ENCODE data around the gene NKD1.

Gene NKD1

GRCh38 chr16:50634947-50635346 lies 86.8 kb downstream of the NKD1 start:
- DNase-seq = no peak

DNA sequence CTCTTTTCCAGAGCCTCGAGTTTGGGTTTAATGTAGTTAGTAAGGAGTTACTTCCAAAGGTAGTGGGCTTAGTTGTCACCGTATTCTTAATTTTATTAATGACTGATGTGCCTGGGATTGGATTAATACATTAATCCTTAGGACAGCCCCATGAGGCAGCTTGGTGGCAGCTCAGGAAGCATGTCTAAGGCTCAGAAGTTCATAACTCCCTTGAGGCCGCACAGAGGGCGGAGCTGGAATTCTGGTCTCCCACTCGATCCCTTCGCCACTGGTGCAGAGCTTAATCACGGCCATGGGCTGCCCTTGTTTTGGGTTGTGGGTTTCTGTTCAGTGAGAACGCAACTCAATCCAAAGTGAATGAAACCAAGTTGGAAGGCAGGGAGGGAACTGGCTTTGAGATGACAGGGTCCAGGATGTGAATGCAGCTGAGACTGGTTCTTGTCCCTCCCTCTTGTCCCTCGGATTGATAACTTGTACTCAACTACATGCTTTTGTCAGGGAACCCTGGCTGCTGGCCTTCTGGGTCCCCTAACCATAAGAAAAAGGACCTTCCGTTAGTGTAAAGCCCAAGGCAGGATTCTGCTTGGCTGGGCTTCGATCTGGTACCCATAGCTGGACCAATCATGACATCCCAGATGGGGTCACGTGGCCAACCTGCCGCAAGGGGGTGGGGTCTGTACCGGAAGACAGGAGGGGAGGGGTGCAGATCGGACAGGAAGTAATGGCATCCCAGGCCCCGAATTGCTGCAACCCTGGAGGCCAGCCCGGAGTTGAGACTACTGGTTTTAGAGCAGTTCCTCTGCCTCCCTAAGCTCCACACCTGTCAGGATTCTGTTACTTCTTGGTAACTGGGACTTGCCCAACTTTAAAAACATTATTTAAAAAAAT lies 87.6 kb downstream of the NKD1 start:
- DNase-seq = no peak

DNA sequence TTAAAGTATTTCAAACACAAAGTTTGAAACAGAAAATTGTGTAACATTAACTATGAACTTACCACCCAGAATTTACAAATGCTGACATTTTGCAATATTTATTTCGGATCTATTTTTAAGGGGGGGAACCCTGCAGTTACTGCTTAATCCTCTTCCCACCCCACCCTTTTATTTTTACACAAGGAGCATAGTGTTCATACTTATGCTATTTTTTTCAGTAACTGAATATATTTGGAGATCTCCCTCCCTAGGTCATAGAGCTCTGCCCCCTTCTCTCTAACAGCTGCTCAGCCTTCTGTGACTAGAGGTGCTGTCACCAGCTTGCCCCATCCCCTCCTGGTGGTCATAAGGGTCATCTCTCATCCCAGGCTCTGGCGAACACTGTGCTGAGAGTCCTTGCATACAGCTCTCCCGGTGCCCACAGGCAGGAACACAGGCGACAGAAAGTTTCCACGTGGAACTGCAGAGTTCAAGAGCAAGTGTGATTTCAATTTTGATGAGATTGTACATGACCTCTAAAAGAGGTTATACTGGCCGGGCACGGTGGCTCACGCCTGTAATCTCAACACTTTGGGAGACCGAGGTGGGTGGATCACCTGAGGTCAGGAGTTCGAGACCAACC lies 88.7 kb downstream of the NKD1 start:
- DNase-seq = no peak

DNA sequence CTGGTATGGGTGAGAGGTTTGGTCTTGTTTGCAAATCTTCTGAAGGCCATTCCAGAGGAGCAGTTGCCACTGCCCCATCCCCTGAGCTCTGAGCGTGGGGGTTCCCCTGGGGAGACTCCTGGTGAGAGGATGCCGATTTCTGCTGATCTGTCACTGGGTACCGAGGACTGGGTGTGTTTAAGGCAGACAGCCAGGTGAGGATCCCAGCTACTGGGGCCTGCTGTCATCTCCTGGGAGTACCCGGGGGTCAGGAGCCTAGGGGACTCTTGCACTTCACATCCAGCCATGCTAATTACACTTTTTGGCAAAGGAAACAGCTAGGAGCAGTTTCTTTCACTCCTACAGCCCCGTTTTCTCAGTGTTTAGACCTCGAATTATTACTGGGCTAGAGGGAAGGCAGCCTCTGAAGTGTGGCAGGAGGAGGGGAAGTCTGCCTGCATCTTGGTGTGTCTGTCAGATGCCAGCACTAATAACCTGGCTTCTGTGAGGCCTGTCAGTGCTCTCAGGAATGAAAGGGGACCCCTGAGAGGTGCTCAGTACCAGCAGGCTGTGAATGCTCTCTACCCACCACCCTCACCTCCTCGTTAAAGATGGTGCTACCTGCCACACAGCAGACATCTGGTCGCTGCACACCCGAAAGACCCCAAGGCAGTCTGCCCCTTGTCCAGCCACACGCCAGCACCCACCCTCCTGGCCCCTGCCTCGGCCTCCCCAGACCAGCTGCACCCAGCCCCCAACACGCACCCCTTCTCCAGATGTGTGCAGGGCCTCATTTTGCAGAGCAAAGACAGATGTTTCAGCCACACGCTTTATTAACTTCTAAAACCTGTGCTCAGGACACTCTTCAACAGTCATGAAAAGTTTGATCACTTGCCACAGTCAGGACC lies 89.8 kb downstream of the NKD1 start:
- no peak for DNase-seq

GRCh38 chr16:50638816-50639670 lies 90.8 kb downstream of the NKD1 start:
- no peak for DNase-seq

- DNase-seq = no peak
Observed at GRCh38 chr16:50640391-50640790, 92.2 kb downstream of the NKD1 start.

DNA sequence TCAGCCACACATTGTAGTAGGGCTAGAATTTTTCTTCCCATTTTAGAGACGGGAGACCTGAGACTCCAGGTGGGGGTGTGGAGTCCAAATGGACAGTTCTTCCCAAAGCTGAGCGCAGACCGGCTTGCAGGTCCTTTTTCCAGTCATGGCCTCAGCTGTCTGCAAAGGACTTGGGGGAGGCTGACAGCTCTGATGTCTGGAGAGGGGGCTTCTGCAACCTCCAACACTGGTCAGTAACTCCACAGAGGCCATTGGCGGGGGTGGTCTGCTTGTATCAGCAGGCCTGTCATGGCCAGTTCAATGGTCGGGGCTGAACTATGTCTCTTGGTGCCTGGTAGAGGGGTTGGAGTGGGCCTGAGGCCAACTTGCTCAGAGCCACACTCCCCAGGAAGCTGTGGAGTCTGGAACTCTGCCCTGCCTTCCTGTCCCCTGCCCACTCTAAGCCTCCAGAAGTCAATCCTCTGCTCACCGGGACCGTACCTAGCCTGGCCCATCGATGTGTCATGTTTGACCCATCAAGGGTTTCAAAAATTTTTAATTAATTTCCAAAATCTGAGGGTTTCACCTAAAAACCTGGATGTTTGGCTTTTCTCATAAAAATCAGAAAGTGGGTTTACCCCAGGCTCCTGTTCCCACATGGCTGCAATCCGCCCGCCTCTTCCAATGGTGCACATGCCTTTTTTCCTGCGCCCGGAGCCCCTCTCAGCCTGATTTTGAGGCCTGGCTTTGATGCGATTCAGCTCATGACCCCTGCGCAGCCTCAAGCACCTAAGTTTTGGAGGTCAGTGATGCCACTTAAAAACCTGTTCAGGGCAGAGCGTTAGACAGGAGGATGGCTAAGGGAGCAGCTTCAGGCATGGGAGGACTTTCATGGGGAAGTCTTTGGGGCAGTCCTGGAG lies 93.0 kb downstream of the NKD1 start:
- DNase-seq = no peak

DNA sequence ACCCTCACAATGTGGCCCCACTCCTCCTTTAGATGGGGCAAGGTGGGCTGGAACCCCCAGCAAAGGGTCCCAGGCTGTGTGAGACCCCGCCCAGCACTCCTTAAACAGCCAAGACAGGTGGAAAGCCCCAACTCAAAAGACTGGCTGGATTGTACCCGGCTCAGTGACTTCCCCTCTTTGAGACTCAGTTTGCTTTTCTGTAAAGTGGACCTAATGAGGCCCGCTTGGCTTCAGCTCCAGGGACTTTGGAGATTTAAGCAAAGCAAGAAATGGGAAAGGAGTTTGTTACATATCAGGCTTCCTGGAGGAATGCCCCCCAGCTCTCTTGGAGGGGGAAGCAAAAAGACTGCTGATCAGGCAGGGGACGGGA lies 93.6 kb downstream of the NKD1 start:
- DNase-seq = no peak

DNA sequence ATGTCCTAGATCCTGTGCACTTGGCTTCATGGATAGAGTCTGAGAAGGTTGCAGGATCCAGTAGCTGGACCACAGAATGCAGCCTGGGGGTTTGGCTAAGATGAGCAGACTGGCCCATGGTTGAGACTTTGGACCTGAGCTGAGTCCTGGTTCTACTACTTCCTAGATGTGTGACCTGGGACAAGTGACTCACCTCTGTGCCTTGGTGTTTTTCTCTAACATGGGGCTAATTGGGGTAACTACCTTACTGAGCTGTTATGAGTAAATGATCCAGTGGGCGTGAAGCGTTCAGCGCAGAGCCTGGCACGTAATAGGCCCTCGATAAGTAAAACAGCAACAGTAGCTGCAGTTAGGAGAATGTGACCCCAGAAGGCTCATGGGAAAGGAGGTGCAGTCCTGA lies 94.2 kb downstream of the NKD1 start:
- no peak for DNase-seq

- no peak for DNase-seq
Observed at GRCh38 chr16:50643192-50643591, 95.0 kb downstream of the NKD1 start.

GRCh38 chr16:50644245-50644644 lies 96.0 kb downstream of the NKD1 start:
- DNase-seq = no peak

- DNase-seq = no peak
Observed at GRCh38 chr16:50644729-50645128, 96.5 kb downstream of the NKD1 start.

DNA sequence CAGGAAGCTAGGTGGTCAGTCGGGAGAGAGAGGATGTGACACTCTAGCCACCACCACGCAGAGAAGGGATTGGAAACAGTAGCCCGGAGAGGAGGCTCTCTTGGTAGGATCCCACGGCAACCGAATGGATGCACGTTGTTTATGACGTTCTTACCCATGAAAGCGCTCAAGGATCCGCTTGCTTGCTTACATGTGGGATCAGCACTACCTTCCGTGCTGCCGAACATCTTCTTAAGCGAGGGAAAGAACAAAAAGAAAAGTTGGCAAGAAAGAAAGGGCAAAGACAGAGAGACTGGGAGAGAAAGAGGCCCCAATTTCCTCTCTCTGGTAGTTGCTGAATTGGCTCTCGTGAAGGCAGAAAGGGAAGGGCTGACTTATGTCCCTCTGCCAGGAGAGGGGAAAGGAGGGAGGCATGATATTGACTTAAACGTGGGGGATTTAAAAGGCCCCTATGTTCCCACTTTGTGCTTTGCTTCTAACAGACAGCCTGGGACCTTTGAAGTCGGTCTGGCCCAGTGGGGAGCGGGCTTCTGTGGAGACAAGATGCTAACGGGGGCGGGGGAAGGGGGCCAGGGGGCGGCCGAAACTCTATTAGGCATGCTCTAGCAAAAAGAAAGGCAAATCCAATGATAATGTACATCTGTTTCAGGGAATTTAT lies 97.5 kb downstream of the NKD1 start:
- DNase-seq = no peak

GRCh38 chr16:50646345-50646744 lies 98.1 kb downstream of the NKD1 start:
- DNase-seq = no peak

DNA sequence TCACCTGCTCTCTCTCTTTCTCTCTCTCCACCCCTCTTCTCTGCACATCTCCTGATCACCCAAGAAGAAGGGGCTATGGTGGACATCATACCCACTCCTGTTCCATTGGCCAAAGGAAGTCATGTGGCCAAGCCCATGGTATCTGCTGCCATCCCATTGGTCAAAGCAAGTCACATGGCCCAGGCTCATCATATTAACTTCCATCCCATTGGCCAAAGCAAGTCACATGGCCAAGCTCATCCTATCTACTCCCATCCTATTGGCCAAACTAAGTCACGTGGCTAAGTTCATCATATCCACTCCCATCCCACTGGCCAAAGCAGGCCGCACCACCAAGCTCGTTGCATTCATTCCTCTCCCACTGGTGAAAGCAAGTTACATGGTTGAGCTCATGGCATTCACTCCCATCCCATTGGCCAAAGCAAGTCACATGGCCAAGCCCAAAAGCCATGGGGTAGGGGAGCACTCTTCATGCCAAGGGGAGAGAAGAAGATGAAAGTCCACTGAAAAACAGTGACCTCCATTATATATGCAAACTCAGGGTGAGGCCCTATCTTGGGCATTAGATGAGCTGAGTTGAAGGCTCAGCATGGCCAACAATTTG lies 103.7 kb downstream of the NKD1 start:
- DNase-seq = no peak

DNA sequence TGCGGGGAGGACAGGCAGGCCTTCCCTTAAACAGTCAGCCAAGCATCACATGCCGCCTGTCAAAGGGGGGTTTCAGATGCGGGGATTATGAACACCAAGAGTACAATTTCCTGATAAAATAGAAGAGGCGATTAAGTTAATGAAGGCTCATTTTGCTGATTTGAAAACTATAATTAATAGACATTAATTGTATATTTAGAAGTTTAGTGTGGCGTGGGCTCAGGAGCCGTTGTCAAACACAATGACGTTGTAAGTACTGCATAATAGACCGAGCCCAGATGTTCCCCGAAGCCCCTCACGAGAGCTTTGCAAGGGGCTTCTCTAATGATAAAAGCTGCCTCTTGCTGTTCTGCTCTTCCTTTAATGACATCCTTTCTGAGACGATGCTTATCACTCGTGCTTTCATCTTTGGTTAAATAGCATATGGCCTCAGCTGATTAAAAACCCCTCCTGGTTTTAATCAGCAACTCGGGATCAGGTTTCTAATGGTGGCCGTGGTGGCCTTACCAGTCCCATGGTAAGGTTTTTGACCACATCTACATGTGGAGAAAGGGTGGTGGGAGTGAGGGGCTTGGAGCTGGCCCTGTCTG lies 104.7 kb downstream of the NKD1 start:
- DNase-seq = no peak

- no peak for DNase-seq
Observed at GRCh38 chr16:50653633-50654519, 105.7 kb downstream of the NKD1 start.

GRCh38 chr16:50655558-50656055 lies 107.4 kb downstream of the NKD1 start:
- no peak for DNase-seq

DNA sequence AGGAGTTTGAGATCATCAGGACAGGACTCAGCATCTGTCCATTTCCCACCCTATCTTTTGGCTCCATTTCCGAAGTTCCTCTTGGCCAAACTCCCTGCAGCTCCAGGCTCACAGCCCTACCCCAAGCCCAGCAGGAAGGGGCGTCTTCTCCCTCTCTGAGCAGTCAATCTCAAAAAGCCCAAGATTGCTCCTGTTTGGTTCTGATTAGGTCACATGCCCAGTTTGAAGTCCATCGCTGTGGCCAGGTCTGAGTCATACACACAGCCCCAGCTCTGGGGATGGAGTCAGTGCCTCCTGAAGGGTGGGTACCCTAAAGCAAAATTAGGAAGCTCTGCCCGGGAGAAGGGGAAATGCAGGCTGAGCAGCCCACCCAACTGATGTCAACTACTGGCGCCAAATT lies 109.0 kb downstream of the NKD1 start:
- no peak for DNase-seq

All from NCI-H2081 treated with DMSO at 0.1 percent for 48 hours (cell line).